Daoy (cell line): ENCODE data around the gene CCN6. TPM values are rescaled to one million over a fixed set of nuclear protein-coding genes. Genes with fewer than 3 reads are reported as not detected.
A peak's percentile ranks its signal among the peaks of the same experiment; 100 is the strongest.
"Not testable (repeated sequence)": the region's sequence is repeated elsewhere in the genome, so short reads cannot be mapped to it uniquely, and the experiment has no call there.

Experiments
- DNase-seq: peaks from one replicate; pipeline ENCODE4 v3.0.0-alpha.2; 2015; ENCODE audit warnings: low read depth
- total RNA-seq: library from RNA; depleted of rRNA; stranded (reverse); fragments of >200 nt; shearing (Covaris generic); gene quantifications from 2 replicates; pipeline ENCODE4 v1.2.3, GENCODE V29; 2014

The CCN6 gene
- total RNA-seq, 1 experiment from 2014 or later, result not detected

- peak; percentile 69 for DNase-seq
These were observed 24.7 kb upstream of the CCN6 start for GRCh38 chr6:112029045-112029822.

GRCh38 chr6:112030206-112030960 lies 23.5 kb upstream of the CCN6 start:
- DNase-seq, result no peak

GRCh38 chr6:112030961-112031660 lies 22.8 kb upstream of the CCN6 start:
- DNase-seq, result no peak

- no peak for DNase-seq
These were observed 21.9 kb upstream of the CCN6 start for GRCh38 chr6:112031960-112032359.

- DNase-seq, result no peak
These were observed 21.2 kb upstream of the CCN6 start for GRCh38 chr6:112032728-112033127.

- DNase-seq, result no peak
These were observed 19.9 kb upstream of the CCN6 start for GRCh38 chr6:112033791-112034615.

GRCh38 chr6:112034616-112034995 lies 19.3 kb upstream of the CCN6 start:
- DNase-seq, result no peak

- no peak for DNase-seq
These were observed 17.7 kb upstream of the CCN6 start for GRCh38 chr6:112036088-112036637.

GRCh38 chr6:112037783-112038216 lies 16.1 kb upstream of the CCN6 start:
- peak; percentile 96 for DNase-seq

GRCh38 chr6:112038268-112038667 lies 15.6 kb upstream of the CCN6 start:
- DNase-seq, result peak; percentile 35

- peak; percentile 12 for DNase-seq
These were observed 15.0 kb upstream of the CCN6 start for GRCh38 chr6:112038756-112039430.

GRCh38 chr6:112039431-112039770 lies 14.5 kb upstream of the CCN6 start:
- DNase-seq, result no peak

GRCh38 chr6:112040956-112041355 lies 12.9 kb upstream of the CCN6 start:
- DNase-seq, result peak; percentile 65

GRCh38 chr6:112041535-112041934 lies 12.4 kb upstream of the CCN6 start:
- DNase-seq, result peak; percentile 17

GRCh38 chr6:112043032-112044007 lies 10.6 kb upstream of the CCN6 start:
- peak; percentile 92 for DNase-seq

- peak; percentile 6 for DNase-seq
These were observed 9.7 kb upstream of the CCN6 start for GRCh38 chr6:112044196-112044595.

- peak; percentile 80 for DNase-seq
These were observed 9.0 kb upstream of the CCN6 start for GRCh38 chr6:112044856-112045255.

GRCh38 chr6:112047523-112047922 lies 6.4 kb upstream of the CCN6 start:
- DNase-seq, result not testable (repeated sequence)

- DNase-seq, result peak; percentile 14
These were observed 4.7 kb upstream of the CCN6 start for GRCh38 chr6:112049026-112049799.
